ENCODE measurements around the gene ANKRD44. TPM values are rescaled to one million over a fixed set of nuclear protein-coding genes. Genes with fewer than 3 reads are reported as not detected.

The ANKRD44 gene
- total RNA-seq, 1 experiment from 2014 or later: 34.6 TPM

- in situ Hi-C loops (cut with HindIII; ENCODE audit: low pct_unique_long_range_greater_than_20kb, low sequenced_read_pairs): no loop called here
- DNase-seq (ENCODE audit: low read depth, low spot score): peak; percentile 22
These were observed 201.8 kb downstream of the ANKRD44 start for GRCh38 chr2:197108758-197109157.

GRCh38 chr2:197107291-197108269, 203.0 kb downstream of the ANKRD44 start:
- DNase-seq (ENCODE audit: low read depth, low spot score): peak; percentile 46
- in situ Hi-C loops (cut with HindIII; ENCODE audit: low pct_unique_long_range_greater_than_20kb, low sequenced_read_pairs): no loop called here

- in situ Hi-C loops (cut with HindIII; ENCODE audit: low pct_unique_long_range_greater_than_20kb, low sequenced_read_pairs): no loop called here
- DNase-seq (ENCODE audit: low read depth, low spot score): no peak
These were observed 207.2 kb downstream of the ANKRD44 start for GRCh38 chr2:197103363-197103762.

- in situ Hi-C loops (cut with HindIII; ENCODE audit: low pct_unique_long_range_greater_than_20kb, low sequenced_read_pairs): no loop called here
- DNase-seq (ENCODE audit: low read depth, low spot score): no peak
These were observed 208.3 kb downstream of the ANKRD44 start for GRCh38 chr2:197102231-197102630.

- DNase-seq (ENCODE audit: low read depth, low spot score): no peak
- in situ Hi-C loops (cut with HindIII; ENCODE audit: low pct_unique_long_range_greater_than_20kb, low sequenced_read_pairs): no loop called here
These were observed 209.1 kb downstream of the ANKRD44 start for GRCh38 chr2:197101519-197101918.

GRCh38 chr2:197097578-197098366, 212.8 kb downstream of the ANKRD44 start:
- in situ Hi-C loops (cut with HindIII; ENCODE audit: low pct_unique_long_range_greater_than_20kb, low sequenced_read_pairs): no loop called here
- DNase-seq (ENCODE audit: low read depth, low spot score): no peak

GRCh38 chr2:197096649-197097048, 213.9 kb downstream of the ANKRD44 start:
- no peak for DNase-seq (ENCODE audit: low read depth, low spot score)
- in situ Hi-C loops (cut with HindIII; ENCODE audit: low pct_unique_long_range_greater_than_20kb, low sequenced_read_pairs): no loop called here

- in situ Hi-C loops (cut with HindIII; ENCODE audit: low pct_unique_long_range_greater_than_20kb, low sequenced_read_pairs): no loop called here
These were observed 218.1 kb downstream of the ANKRD44 start for GRCh38 chr2:197092431-197092830.

GRCh38 chr2:197090742-197091367, 219.7 kb downstream of the ANKRD44 start:
- DNase-seq (ENCODE audit: low read depth, low spot score): no peak
- in situ Hi-C loops (cut with HindIII; ENCODE audit: low pct_unique_long_range_greater_than_20kb, low sequenced_read_pairs): no loop called here

More at GRCh38 chr2:197092431-197092830, 218.1 kb downstream of the ANKRD44 start:
- no peak for DNase-seq (ENCODE audit: low read depth, low spot score)

GRCh38 chr2:197089655-197090054, 220.9 kb downstream of the ANKRD44 start:
- in situ Hi-C loops (cut with HindIII; ENCODE audit: low pct_unique_long_range_greater_than_20kb, low sequenced_read_pairs): no loop called here
- no peak for DNase-seq (ENCODE audit: low read depth, low spot score)

- peak; percentile 19 for DNase-seq (ENCODE audit: low read depth, low spot score)
- in situ Hi-C loops (cut with HindIII; ENCODE audit: low pct_unique_long_range_greater_than_20kb, low sequenced_read_pairs): no loop called here
These were observed 221.9 kb downstream of the ANKRD44 start for GRCh38 chr2:197088694-197089093.

- no peak for DNase-seq (ENCODE audit: low read depth, low spot score)
- in situ Hi-C loops (cut with HindIII; ENCODE audit: low pct_unique_long_range_greater_than_20kb, low sequenced_read_pairs): no loop called here
These were observed 224.1 kb downstream of the ANKRD44 start for GRCh38 chr2:197086500-197086899.

GRCh38 chr2:197085665-197086064, 224.9 kb downstream of the ANKRD44 start:
- DNase-seq (ENCODE audit: low read depth, low spot score): no peak
- in situ Hi-C loops (cut with HindIII; ENCODE audit: low pct_unique_long_range_greater_than_20kb, low sequenced_read_pairs): no loop called here

GRCh38 chr2:197081294-197081693, 229.3 kb downstream of the ANKRD44 start:
- no peak for DNase-seq (ENCODE audit: low read depth, low spot score)
- in situ Hi-C loops (cut with HindIII; ENCODE audit: low pct_unique_long_range_greater_than_20kb, low sequenced_read_pairs): no loop called here

GRCh38 chr2:197080578-197081216, 229.9 kb downstream of the ANKRD44 start:
- DNase-seq (ENCODE audit: low read depth, low spot score): no peak
- in situ Hi-C loops (cut with HindIII; ENCODE audit: low pct_unique_long_range_greater_than_20kb, low sequenced_read_pairs): no loop called here

GRCh38 chr2:197079832-197080555, 230.6 kb downstream of the ANKRD44 start:
- DNase-seq (ENCODE audit: low read depth, low spot score): no peak
- in situ Hi-C loops (cut with HindIII; ENCODE audit: low pct_unique_long_range_greater_than_20kb, low sequenced_read_pairs): no loop called here

- DNase-seq (ENCODE audit: low read depth, low spot score): no peak
- in situ Hi-C loops (cut with HindIII; ENCODE audit: low pct_unique_long_range_greater_than_20kb, low sequenced_read_pairs): no loop called here
These were observed 231.2 kb downstream of the ANKRD44 start for GRCh38 chr2:197079414-197079813.

All from SK-MEL-5 (cell line).